Stimulated activated CD4-positive, alpha-beta T cell treated with anti-CD3 and anti-CD28 coated beads, TNF-alpha, amount 100 ng/mL, for 1 hour (primary cell): ENCODE results near the gene RPTOR.
"Not testable (repeated sequence)": the region's sequence is repeated elsewhere in the genome, so short reads cannot be mapped to it uniquely, and the experiment has no call there.

ENCODE experiments used
- DNase-seq, 3 donors: peaks; one replicate each; pipeline ENCODE4 v3.0.0-alpha.2; 2020; ENCODE audit warnings: low read depth in 3 of 3, low spot score in 1 of 3

The RPTOR gene

DNA sequence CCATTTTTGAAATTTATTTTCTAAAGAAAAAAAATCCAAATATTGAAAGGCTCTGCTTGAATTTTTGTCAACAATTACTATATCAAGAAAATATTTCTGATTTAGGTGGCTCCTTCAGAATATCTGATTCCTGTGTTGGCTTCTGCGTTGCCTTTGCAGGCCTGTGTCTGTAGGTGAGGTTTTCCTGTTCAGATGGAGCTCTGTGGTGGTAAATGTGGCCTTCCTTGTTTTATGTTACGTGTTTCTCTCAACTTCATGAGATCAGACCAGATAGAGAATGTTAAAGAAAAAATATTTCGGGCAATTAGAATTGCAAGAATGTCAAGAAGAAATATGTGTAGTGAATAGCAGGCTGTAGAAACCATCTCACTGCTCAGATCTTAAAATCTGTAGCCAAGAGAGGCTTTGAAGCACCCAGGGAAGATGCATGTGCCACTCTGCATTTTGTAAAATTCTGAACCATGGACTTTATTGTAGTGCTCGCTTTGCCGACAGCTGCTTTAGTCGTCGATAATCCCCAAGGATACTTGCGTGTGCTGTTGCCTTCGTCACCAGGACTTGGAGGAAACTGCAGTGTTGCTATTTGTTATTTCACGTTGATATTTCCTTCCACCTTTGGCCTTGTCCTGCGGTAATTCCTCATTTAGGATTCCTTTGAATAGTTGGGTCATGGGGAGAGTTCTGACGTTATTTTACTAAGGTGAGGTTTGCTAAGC lies 69.9 kb downstream of the RPTOR start:
- no peak for DNase-seq

DNA sequence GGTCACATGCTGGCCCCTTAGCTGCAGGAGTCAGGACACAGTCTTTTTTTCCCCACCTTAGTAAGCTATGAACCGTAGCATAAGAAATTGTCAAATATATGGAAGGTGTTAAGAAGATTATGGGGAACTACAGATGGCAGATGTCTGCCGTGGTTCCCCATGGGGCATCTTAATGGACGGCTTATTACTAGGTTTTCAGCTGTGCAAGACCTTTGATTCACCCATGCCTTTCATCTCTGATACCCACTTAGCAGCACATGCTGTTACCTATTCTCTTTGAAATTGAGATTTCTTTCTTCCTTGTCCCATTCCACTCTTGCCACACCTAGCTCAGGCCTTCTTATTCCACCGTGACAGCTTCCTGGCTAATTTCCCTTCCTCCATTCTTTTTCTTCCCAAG lies 70.7 kb downstream of the RPTOR start:
- DNase-seq = no peak

DNA sequence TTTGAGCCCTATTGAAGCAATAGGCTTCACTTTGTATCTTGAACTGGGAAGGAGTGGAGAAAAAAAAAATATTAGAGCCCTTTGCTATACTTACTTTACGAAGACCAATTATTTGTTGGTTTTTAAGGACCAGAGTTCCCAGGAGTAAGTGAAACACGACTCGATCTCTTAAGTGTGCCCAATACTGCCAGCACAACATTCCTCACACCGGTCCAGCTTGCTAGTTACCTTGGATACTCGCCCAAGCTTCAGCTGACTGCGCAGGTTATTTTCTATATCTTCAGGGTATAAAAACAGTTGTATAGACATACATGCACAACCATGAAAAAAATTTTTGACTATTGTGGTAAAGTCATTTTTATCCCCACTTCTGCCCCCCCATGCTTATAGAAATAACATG lies 72.1 kb downstream of the RPTOR start:
- DNase-seq = no peak

DNA sequence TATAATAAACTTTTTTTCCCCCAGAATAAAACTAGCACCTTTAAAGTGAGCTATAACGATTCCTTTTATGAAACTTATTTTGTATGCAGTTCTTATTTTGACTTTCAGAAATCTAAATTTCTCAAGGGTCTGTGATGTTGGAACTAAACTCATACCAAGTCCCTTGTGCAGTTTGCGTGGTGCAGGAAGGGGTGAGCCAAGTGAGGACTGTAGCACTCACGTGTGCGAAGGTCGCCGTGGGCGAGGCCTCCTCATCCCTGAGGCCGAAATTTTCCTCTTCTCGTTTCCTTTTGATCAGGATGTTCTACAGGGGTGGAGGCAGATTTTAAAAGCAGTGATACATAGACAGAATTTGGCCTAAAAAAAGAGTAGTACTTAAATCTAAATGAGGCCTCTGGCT lies 73.7 kb downstream of the RPTOR start:
- no peak for DNase-seq

DNA sequence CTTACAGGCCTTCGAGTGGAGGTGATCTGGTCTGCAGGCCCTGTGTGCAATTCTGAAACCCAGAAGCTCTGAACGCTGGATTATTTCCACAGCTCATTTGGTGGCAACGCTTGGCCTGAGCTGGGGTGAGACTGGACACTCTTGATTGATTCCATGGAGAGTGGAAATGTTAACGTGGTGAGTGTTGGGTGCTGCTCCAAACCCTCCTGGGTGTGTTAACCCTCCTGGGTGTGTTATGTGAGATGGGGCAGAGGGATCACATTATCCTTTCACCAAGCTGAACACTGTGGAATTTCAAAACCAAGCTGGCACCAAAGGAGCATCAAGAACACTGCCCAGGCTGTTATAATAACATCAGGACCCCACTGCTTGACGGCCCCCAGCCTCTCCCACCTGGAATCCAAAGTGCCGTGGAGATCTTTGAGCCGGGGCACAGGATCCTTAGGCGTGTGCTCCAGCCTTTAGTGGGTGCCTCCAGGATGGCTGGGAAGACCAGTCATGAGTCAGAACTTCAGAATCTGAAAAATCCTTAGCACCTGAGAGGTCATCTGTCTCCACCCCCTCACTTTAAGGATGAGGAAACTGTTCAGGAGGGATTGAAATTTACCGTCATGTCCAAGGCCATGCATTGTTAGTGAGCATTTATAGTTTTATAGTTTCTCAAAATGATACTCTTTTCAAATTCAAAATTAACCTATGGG lies 75.0 kb downstream of the RPTOR start:
- no peak for DNase-seq

DNA sequence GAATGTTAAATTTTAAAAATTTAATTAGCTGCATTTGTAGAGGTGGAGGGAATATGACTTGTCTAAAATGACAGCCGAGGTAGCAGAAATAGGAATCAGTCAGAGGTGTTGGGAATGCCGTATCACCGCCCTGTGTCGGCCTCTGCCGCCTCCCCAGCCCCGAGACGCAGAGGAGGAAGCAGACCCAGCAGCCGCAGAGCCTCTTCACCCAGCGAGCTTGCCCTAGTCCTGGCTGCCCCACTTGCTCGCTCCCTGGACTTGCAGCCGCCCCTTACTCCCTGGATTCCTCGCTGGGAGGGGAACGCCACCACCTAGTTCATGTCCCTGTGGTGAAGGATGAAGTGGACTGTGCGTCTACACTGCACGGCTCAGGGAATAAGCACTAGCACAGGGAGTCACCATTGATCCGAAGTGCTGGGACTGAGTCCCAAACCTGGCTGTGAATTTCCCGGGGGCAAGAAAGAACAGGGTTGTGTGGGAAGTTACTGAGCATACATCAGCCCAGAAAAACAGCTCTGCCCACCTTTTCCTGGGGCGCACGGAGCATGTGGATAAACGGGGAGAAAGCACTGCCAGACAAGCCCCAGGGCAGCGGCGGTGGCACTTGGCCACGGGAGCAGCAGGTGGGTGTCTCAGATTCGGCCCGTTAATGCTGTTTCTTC lies 76.8 kb downstream of the RPTOR start:
- DNase-seq = no peak

DNA sequence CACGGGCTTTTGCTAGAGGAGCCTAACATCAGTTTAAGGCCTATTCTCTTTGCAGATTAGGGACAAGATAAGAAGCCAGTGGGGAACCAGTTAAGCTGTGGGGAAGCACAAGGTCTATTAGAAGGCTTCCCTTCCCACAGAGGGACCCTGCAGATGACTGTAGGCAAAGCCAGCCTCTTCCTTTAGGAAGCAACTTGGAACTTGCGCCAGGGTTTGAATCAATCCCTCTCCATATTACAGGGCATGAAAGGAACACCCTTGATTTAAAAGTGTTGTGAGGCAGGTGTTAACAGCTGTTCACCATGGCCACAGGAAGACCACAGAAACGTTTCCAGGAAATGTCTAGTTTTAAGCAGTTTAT lies 77.3 kb downstream of the RPTOR start:
- DNase-seq = no peak

DNA sequence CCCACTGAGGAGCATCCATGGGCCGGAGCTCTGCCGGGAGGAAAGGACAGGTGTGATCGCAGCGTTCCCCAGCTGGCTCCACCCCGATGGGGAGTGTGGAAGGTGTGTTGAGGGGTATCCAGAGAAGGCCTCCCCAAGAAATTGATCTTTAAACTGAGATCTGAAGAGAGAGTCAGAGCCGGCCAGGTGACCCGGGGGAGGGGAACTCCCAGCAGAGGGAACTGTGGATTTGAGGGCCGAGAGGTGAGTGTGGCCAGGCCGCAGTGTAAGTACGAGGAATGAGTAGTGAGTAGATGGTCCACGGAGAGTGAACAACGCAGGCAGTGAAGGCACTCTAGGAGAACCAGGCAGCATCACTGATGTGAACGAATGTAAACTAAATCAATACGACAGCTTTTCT lies 80.2 kb downstream of the RPTOR start:
- DNase-seq = no peak

DNA sequence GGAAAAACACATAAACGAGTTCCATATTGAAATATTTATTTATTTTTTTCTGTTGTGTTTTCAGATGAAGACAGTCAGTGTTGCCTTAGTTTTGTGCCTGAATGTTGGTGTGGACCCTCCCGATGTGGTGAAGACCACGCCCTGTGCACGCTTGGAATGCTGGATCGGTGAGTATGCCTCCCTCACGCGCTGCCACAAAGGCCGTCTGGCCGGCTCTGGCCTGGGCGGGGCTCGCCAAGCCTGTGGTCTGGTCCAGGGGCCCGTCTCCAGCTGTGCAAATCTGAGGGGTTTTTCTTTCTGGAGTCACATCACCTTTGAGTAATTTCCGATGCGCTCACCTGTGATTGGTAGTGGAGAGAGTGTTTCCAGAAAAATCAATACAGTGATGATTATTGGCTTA lies 81.0 kb downstream of the RPTOR start:
- no peak for DNase-seq

DNA sequence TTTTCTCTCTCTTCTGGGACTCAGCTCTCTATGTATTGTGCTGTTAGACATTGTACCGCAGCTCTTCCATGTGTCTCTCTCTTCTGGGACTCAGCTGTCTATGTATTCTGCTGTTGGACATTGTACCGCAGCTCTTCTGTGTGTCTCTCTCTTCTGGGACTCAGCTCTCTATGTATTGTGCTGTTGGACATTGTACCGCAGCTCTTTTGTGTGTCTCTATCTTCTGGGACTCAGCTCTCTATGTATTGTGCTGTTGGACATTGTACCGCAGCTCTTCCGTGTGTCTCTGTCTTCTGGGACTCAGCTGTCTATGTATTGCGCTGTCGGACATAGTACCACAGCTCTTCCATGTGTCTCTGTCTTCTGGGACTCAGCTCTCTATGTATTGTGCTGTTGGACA lies 84.2 kb downstream of the RPTOR start:
- DNase-seq = not testable (repeated sequence)

DNA sequence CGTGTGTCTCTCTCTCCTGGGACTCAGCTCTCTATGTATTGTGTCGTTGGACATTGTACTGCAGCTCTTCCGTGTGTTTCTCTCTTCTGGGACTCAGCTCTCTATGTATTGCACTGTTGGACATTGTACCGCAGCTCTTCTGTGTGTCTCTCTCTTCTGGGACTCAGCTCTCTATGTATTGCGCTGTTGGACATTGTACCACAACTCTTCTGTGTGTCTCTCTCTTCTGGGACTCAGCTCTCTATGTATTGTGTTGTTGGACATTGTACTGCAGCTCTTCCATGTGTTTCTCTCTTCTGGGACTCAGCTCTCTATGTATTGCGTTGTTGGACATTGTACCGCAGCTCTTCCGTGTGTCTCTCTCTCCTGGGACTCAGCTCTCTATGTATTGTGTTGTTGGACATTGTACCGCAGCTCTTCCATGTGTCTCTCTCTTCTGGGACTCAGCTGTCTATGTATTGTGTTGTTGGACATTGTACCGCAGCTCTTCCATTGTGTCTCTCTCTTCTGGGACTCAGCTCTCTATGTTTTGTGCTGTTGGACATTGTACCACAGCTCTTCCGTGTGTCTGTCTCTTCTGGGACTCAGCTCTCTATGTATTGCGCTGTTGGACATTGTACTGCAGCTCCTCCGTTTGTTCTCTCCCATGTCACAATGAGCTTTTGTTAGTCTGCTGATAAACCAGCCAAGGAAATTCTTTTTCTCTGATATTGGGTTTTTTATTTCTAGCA lies 84.8 kb downstream of the RPTOR start:
- DNase-seq = no peak

DNA sequence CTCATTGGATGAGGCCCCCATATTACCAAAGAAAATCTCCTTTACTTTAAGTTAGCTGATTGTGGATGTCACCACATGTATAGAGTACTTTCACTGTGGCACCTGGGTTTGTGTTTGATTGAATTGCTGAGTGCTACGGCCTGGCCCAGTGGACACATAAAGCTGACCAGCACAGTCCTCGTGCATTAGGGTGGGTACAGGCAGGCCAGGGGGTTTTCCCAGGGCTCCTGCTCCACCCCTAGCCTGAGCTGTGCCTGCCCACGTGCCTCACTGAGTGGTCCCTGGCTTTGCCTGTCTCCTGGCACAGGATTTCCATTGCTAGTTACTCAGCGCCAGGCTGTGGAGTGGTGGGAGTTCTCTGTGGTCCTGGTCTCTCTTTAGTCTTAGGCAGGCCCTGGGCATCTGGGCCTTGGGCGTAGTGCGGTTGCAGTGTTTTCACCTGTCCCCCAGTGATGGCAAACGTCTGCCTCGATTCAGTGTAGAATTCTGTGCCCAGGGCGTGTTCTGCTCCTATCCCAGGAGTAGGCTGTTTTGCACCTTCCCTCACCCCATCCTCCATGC lies 86.0 kb downstream of the RPTOR start:
- no peak for DNase-seq

DNA sequence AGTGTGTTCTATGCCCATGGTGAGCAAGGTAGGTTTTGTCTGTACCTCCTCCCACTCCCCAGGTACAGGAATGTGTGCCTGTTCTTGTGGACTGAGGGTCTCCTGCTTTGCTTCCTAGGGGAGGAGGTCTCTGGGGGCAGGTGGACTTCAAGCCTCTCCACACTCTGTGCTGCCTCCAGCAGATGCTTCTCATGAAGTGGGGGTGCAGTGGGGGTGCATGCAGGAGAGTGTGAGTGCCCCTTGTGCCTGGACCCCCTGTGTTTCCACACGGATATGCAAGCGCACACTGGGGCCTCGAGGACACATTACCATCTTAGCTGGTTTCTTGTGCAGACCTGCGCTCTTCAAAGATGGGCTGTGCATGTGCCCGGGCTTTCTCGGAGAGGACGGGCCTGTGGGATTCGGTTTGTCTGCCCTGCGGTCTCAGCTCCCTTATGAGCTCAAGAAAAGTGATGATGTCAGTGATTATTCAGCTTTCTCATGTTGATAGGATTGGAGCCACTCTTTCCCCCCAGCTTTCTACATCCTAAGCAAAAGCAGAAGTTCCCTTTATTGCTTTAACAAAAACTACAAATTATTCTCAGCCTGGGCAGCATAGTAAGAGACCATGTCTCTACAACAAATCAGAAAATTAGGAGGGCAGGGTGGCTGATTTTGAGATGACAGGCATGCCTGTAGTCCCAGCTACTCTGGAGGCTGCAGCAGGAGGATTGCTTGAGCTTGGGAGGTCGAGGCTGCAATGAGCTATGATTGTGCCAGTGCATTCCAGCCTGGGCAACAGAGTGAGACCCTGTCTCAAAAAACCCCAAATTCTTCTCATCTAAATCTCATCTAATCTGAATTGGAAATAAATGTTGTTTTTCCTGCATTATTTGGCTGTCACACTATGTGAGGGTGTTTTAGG lies 86.8 kb downstream of the RPTOR start:
- no peak for DNase-seq

DNA sequence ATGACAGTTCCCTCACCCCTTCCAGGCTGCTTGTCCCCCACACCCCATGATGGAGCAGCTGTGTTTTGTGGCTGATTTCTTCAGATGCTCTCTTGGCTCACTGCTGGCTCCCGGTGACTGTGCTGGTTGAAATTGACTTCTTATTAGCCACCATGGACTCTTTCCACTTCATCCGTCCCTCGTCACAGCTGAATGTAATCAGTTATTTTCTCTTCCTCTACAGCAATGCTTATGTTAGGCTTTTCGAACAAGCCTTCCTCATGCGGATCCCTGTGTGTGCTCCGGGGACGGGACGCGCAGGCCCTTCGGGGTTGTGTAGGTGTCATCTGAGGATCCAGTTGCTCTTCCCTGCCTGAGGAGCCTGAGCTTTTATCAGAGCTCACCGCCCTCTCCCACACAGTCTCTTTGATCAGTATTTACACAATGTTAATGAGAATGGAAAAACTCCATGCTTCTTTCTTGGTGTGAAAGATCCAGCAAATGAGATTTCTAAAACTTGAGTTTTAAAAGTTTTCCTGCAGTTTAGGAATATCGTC lies 87.5 kb downstream of the RPTOR start:
- DNase-seq = no peak

DNA sequence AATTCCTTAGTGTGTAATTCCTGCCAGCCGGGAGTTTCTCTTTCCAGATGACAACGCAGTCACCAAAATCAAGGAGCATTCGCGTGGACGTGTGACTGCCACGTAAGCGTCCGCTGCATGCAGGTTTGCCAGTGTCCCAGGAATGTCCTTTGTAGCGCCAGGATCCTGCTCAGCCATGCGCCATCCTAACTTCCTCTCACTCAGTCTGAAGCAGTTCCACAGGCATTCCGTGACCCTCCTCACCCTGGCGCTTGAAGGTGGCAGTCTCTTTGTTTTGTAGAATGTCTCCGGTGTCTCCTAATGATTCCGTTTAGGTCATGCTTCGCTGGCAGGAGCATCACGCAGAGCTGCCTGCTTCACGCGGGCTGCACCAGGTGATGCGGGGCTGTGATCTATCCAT lies 88.6 kb downstream of the RPTOR start:
- no peak for DNase-seq

DNA sequence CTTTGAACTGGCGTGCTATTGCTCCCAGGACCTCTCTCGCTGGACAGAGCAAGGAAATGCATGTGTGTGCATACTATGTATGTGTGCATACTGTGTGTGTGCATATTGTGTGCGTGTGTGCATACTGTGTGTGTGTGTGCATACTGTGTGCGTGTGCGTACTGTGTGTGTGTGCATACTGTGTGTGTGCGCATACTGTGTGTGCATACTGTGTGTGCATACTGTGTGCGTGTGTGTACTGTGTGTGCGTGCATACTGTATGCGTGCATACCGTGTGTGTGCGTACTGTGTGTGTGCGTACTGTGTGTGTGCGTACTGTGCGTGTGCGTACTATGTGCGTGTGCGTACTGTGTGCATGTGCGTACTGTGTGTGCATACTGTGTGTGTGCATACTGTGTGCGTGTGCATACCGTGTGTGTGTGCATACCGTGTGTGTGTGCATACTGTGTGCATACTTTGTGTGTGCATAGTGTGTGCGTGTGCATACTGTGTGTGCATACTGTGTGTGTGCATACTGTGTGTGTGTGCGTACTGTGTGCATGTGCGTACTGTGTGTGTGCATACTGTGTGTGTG lies 89.4 kb downstream of the RPTOR start:
- DNase-seq = no peak

DNA sequence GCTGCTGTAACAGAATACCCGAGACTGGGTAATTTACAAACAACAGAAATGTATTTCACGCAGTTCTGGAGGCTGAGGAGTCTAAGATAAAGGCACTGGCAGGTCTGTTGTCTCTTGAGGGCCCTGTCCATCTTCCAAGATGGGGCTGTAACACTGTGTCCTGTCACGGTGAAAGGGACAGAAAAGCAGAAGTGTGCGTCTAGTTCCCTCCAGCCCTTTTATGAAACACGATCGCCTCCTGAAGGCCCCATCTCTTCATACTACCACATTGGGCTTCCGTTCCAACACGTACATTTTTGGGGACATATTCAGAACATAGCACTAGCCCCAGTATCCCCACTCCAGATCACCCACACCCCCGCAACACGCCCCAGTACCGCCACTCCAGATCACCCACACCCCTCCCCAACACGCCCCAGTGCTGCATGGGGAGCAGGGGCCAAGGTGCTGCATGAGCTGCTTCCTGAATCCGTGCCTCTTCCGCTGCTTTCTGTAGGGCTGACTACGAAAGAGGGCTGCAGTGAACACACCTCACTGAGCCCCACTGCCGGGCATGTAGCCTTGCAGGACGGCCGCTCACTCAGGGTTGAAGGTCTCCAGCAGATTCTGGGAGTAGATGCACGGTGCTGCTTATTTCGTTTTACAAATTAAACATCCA lies 91.9 kb downstream of the RPTOR start:
- no peak for DNase-seq

DNA sequence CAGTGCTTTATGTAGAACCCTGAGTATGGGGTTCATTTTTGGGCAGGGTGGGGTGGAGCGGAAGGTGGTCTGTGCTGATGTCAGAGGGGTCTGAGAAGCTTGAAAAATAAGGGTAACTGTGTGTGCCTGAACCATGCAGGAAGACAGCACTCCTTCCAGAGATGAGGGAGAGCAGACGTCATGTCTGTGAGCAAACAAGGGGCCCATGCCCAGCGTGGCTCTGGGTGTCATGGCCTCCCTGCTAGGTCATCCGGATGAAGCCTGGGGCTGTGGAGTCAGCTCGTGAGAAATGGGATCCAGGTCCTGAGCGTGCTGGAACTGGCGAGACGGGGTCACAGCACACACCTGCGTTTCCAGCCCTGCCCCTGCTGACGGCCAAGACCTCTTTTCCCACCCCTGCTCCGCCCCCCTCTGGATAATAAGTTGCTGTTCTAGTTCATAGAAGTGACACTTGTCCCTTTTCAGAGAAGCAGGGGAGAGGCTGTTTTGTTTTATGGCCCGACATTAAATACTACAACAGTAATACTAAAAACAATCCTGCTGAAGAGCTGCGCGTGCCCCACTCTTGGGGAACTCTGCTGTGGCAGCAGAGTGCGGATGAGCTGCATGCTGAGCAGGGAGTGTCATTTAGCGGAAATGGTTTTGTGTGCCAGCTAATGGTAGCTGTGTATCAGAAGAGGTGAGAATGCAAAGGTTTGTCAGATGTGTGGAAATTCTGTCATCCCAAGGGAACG lies 92.6 kb downstream of the RPTOR start:
- DNase-seq = no peak

DNA sequence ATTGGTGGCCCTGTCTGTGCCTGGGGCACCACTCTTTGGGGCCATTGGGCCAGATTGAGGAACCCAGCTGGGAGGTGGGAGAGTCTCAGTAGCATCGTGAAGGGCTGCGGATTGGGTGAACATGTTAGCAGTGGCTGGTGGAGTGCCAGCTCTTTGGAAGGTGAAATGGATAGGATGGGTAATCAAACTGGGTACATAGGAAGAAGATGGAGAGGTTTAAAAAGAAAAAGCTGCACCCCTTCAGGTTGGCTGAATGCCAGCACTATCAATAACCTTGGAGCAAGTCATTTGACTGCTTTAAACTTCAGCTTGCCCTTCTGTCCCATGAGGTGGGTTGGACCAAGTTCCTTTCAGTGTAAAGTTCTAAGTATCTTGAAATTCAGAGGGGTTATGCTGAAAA lies 95.0 kb downstream of the RPTOR start:
- DNase-seq = no peak
